PC-3 (cell line): Measurements from ENCODE around the gene PCED1A. TPM values are rescaled to one million over a fixed set of nuclear protein-coding genes. Genes with fewer than 3 reads are reported as not detected.

ENCODE experiments used
- ATAC-seq: fragments of 200-7000 bp; cut with Tn5 transposase; 2 replicates; pipeline ENCODE4 v1.9.1; 2020; ENCODE audit warnings: mild to moderate bottlenecking, moderate library complexity
- Bru-seq: library from RNA; stranded (reverse); fragments of 400-500 nt; gene quantifications from one replicate; lab custom pipeline; 2021; lab: Mats Ljungman, UMichigan
- BruChase-seq, 2 experiments: library from RNA; stranded (reverse); fragments of 400-500 nt; gene quantifications; one replicate each; lab custom pipeline; 2021; lab: Mats Ljungman, UMichigan
- BruUV-seq: library from RNA; stranded (reverse); fragments of 400-500 nt; replicated peaks from 2 replicates; lab custom pipeline; 2021; lab: Mats Ljungman, UMichigan
- CTCF ChIA-PET: fragments of 300-600 bp; sonication (Branson Sonifier 250); formaldehyde crosslinking; loops from one replicate; lab custom pipeline; 2022; ENCODE audit warnings: antibody characterized with exemption; lab: Charles Lee
- POLR2A ChIA-PET: fragments of 300-600 bp; sonication (Branson Sonifier 250); formaldehyde crosslinking; loops from one replicate; lab custom pipeline; 2022; ENCODE audit warnings: antibody characterized with exemption; ENCODE audit not compliant: unreplicated experiment; lab: Charles Lee
- DNase-seq: peaks from one replicate; pipeline ENCODE4 v3.0.0-alpha.2; 2015
- H2AFZ ChIP-seq: fragments of 300-600 bp; sonication (generic); 2 replicates; pipeline ENCODE4 v1.6.0; 2016; ENCODE audit warnings: antibody characterized with exemption, low read length
- H3F3A ChIP-seq: fragments of 300-600 bp; sonication (generic); one replicate; pipeline ENCODE4 v1.6.0; 2017; ENCODE audit warnings: antibody characterized with exemption, low read length, control low read depth, mild to moderate bottlenecking; ENCODE audit not compliant: unreplicated experiment
- H3K27ac ChIP-seq: fragments of 300-600 bp; sonication (generic); 2 replicates; pipeline ENCODE4 v1.5.1; 2016; ENCODE audit warnings: mild to moderate bottlenecking, low read length
- H3K27me3 ChIP-seq: fragments of 300-600 bp; sonication (generic); 2 replicates; pipeline ENCODE4 v1.6.1; 2016; ENCODE audit warnings: low read length, mixed read lengths
- H3K36me3 ChIP-seq: fragments of 300-600 bp; sonication (generic); 2 replicates; pipeline ENCODE4 v1.6.1; 2016; ENCODE audit warnings: low read depth, mixed run types, low read length, mixed read lengths
- H3K4me1 ChIP-seq: fragments of 300-600 bp; sonication (generic); 2 replicates; pipeline ENCODE4 v1.5.1; 2016; ENCODE audit warnings: low read length; ENCODE audit not compliant: insufficient read depth
- H3K4me2 ChIP-seq: fragments of 300-600 bp; sonication (generic); 2 replicates; pipeline ENCODE4 v1.6.0; 2016; ENCODE audit warnings: low read length
- H3K4me3 ChIP-seq: fragments of 300-600 bp; sonication (generic); 2 replicates; pipeline ENCODE4 v1.5.1; 2016; ENCODE audit warnings: mild to moderate bottlenecking, low read length, mixed read lengths
- H3K79me2 ChIP-seq: fragments of 300-600 bp; sonication (generic); 2 replicates; pipeline ENCODE4 v1.6.1; 2017; ENCODE audit warnings: low read length, mixed read lengths
- H3K9ac ChIP-seq: fragments of 300-600 bp; sonication (generic); 2 replicates; pipeline ENCODE4 v1.6.0; 2016; ENCODE audit warnings: mild to moderate bottlenecking, low read length
- H3K9me2 ChIP-seq: fragments of 300-600 bp; sonication (generic); replicated peaks from 2 replicates; pipeline ENCODE4 v1.6.1; 2016; ENCODE audit warnings: mixed run types, low read length, mixed read lengths
- H3K9me3 ChIP-seq: fragments of 300-600 bp; sonication (generic); 2 replicates; pipeline ENCODE4 v1.6.1; 2016; ENCODE audit warnings: low read length, mixed read lengths
- H4K20me1 ChIP-seq: fragments of 300-600 bp; sonication (generic); 2 replicates; pipeline ENCODE4 v1.6.1; 2016; ENCODE audit warnings: low read length, mixed read lengths
- EZH2 ChIP-seq: fragments of 300-600 bp; sonication (generic); IDR thresholded peaks from one replicate; pipeline ENCODE4 v1.6.1; 2017; ENCODE audit warnings: antibody characterized with exemption, mild to moderate bottlenecking, low read length; ENCODE audit not compliant: unreplicated experiment
- EZH2phosphoT487 ChIP-seq: fragments of 300-600 bp; sonication (generic); IDR thresholded peaks from 2 replicates; pipeline ENCODE4 v1.6.1; 2018; ENCODE audit warnings: mild to moderate bottlenecking, antibody characterized with exemption, low read length, borderline replicate concordance
- intact Hi-C: fragments of 100-400 bp; cut with micrococcal nuclease; formaldehyde crosslinking; loops from 2 replicates; pipeline ENCODE4 v1.9.0; 2023
- long read RNA-seq: library from polyadenylated mRNA; unstranded; transcript quantifications from one replicate; pipeline ENCODE4 v2.0.0, GENCODE V29; 2021; ENCODE audit not compliant: unreplicated experiment
- total RNA-seq: library from RNA; depleted of rRNA; stranded (reverse); fragments of >200 nt; gene quantifications from 2 replicates; pipeline ENCODE4 v1.2.3, GENCODE V29; 2014; rRNA removed
- TF ChIP-seq, protein P1 (sequence below): fragments of 300-600 bp; sonication (generic); conservative IDR thresholded peaks from 2 replicates; pipeline ENCODE4 v1.5.1; 2017; ENCODE audit warnings: antibody characterized with exemption, low read depth, mild to moderate bottlenecking, low read length

The PCED1A gene, protein sequence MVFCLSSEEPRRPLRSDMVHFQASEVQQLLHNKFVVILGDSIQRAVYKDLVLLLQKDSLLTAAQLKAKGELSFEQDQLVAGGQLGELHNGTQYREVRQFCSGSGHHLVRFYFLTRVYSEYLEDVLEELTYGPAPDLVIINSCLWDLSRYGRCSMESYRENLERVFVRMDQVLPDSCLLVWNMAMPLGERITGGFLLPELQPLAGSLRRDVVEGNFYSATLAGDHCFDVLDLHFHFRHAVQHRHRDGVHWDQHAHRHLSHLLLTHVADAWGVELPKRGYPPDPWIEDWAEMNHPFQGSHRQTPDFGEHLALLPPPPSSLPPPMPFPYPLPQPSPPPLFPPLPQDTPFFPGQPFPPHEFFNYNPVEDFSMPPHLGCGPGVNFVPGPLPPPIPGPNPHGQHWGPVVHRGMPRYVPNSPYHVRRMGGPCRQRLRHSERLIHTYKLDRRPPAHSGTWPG
- total RNA-seq (21.9 and 29.8 TPM in 2 replicates), Bru-seq, nascent RNA (percentile 84 among the genes with signal in this experiment), BruChase-seq, experiment 1, labeled RNA remaining after a 6-hour chase (percentile 81 among the genes with signal in this experiment), BruChase-seq, experiment 2, labeled RNA remaining after a 2-hour chase (percentile 85 among the genes with signal in this experiment)
- long read RNA-seq, transcript PCED1A-202 (8 exons, 2,016 nt): major isoform, 19 of 80 reads
- long read RNA-seq, partial matches to known transcripts: 44 of 80 reads
- long read RNA-seq, other reads (novel, unspliced or antisense): 17 of 80 reads

DNA sequence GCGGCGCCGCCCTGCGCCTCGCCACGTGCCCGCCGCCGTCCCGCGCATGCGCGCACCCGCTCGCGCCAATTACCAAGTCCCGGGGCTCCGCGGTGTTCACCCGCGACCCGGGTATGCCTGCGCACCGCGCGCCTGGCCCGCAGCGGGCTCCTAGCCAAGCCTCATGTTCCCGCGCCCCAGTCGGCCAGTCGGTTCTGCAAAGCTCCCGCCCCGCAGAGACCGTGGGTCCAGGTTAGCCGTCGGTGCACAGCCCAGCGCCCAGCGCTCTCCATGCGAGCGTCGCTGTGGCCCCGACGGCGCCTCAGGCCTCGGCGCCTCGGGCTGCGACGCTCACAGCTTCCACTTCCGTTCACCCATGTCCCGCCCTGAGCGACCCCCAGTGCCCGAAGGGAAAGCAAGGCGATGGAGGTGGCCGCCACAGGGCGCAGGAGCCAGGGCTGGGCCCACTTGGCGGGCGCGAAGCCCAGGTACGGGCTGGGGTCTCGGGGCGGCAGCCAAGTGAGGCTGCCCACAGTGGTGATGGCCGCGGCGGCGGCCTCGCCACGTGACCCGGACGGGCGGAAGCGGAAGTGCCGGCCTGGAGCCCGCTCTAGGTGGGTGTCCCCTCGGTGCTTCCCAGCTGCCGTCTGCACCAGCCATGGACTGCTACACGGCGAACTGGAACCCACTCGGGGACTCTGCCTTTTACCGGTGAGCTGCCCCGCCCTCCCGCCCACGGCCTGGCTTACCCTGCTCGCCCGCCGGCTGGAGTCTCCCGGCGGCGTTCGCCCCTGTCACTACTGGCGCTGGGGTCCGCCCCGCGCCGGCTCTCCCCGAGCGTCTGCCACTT is at the start of gene PCED1A, which contains the start of gene VPS16:
Gene PCED1A, minus strand, starts transcription at position 518 of the 829 bp plus-strand sequence. CDS start 743 bp downstream, outside the sequence.
Gene VPS16, plus strand, starts transcription at position 608 of the 829 bp plus-strand sequence. Its CDS starts 30 bp downstream, at position 638.
- ATAC-seq: peak; percentile 99
- TF ChIP-seq, protein P1, sequence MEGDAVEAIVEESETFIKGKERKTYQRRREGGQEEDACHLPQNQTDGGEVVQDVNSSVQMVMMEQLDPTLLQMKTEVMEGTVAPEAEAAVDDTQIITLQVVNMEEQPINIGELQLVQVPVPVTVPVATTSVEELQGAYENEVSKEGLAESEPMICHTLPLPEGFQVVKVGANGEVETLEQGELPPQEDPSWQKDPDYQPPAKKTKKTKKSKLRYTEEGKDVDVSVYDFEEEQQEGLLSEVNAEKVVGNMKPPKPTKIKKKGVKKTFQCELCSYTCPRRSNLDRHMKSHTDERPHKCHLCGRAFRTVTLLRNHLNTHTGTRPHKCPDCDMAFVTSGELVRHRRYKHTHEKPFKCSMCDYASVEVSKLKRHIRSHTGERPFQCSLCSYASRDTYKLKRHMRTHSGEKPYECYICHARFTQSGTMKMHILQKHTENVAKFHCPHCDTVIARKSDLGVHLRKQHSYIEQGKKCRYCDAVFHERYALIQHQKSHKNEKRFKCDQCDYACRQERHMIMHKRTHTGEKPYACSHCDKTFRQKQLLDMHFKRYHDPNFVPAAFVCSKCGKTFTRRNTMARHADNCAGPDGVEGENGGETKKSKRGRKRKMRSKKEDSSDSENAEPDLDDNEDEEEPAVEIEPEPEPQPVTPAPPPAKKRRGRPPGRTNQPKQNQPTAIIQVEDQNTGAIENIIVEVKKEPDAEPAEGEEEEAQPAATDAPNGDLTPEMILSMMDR: no peak
- TF ChIP-seq EZH2phosphoT487 (no peak), EZH2 (no peak)
- DNase-seq: peak; percentile 86
- BruUV-seq: no TSS peak
- Histone ChIP-seq H3K4me3 (peak within 1 kb of the TSS; percentile 80), H3K4me1 (peaks cover 16% of the 10 kb centered on the region), H3K9me3 (no peaks in the 10 kb centered on the region), H3K36me3 (no peaks in the 10 kb centered on the region), H3K27me3 (no peaks in the 10 kb centered on the region), H3F3A (no peaks in the 10 kb centered on the region), H3K27ac (0 out of 2 replicates have a peak within 1 kb of the TSS, but pooled peaks have one; percentile 35), H3K9ac (peak within 1 kb of the TSS; percentile 90), H3K9me2 (no peaks in the 10 kb centered on the region), H2AFZ (peak within 1 kb of the TSS; percentile 100), H4K20me1 (no peaks in the 10 kb centered on the region), H3K4me2 (peak within 1 kb of the TSS; percentile 99), H3K79me2 (peaks cover 26% of the 10 kb centered on the region)
- POLR2A ChIA-PET: interaction anchor here (0.6 kb wide), 1 partner anchor 64 kb away, joined by 5 read pairs; no protein-coding TSS in a partner anchor
- intact Hi-C loops: no loop called here
- CTCF ChIA-PET: no interaction called here

DNA sequence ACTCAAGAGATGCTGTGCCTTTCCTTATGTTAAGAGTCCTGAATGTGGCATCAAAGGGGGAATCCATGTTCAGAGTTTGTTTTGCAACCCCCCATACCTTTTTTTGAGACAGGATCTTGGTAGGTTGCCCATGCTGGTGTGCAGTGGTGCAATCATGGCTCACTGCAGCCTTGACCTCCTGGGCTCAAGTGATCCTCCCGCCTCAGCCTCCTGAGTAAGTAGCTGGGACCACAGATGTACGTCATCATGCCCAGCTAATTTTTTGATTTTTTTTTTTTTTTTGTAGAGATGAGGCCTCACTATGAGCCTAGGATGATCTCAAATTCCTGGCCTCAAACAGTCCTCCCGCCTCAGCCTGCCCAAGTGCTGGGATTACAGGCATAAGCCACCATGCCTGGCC is 49.3 kb upstream of the PCED1A start:
- Histone ChIP-seq H3K27ac (no peak overlapping the region), H3K27me3 (no peaks in the 10 kb centered on the region), H3K4me1 (peaks cover 8% of the 10 kb centered on the region), H3K9ac (no peak overlapping the region), H3F3A (no peaks in the 10 kb centered on the region), H2AFZ (no peak overlapping the region), H3K36me3 (peaks cover 3% of the 10 kb centered on the region; the same call in 1 of the 2 replicates), H3K4me2 (no peak overlapping the region), H3K4me3 (no peak overlapping the region), H4K20me1 (peaks cover 15% of the 10 kb centered on the region; the same call in 1 of the 2 replicates), H3K79me2 (peaks cover 95% of the 10 kb centered on the region), H3K9me3 (no peaks in the 10 kb centered on the region), H3K9me2 (no peaks in the 10 kb centered on the region)
- ChIA-PET POLR2A (no interaction called here), CTCF (no interaction called here)
- intact Hi-C loops: no loop called here
- TF ChIP-seq EZH2phosphoT487: no peak
- BruUV-seq: no TSS peak
- ATAC-seq (no peak), DNase-seq (no peak)
